Mesothelial cell of epicardium (in vitro differentiated cells): Measurements from ENCODE around the gene B4GAT1. TPM values are rescaled to one million over a fixed set of nuclear protein-coding genes. Genes with fewer than 3 reads are reported as not detected.

Experiments
- DNase-seq, 2 experiments: peaks; one replicate each; pipeline ENCODE4 v3.0.0; 2021; ENCODE audit warnings: low spot score in 2 of 2; ENCODE audit not compliant: unreplicated experiment in 2 of 2
- H3K27ac Mint-ChIP-seq: 2 replicates; pipeline ENCODE4 v1.8.0; 2021; ENCODE audit warnings: mixed read lengths
- H3K27me3 Mint-ChIP-seq: 2 replicates; pipeline ENCODE4 v1.8.0; 2021; ENCODE audit warnings: low read depth, mixed read lengths
- H3K36me3 Mint-ChIP-seq: 2 replicates; pipeline ENCODE4 v1.8.0; 2021; ENCODE audit warnings: mixed read lengths
- H3K4me1 Mint-ChIP-seq: 2 replicates; pipeline ENCODE4 v1.8.0; 2021; ENCODE audit warnings: mixed read lengths
- H3K4me3 Mint-ChIP-seq: 2 replicates; pipeline ENCODE4 v1.8.0; 2021; ENCODE audit warnings: mild to moderate bottlenecking, moderate library complexity, mixed read lengths
- H3K9me3 Mint-ChIP-seq: 2 replicates; pipeline ENCODE4 v1.8.0; 2021; ENCODE audit warnings: mixed read lengths
- total RNA-seq: library from RNA; stranded (reverse); gene quantifications from 3 replicates; pipeline ENCODE4 v1.2.1, GENCODE V29; 2021
- TF ChIP-seq, protein P1 (sequence below): fragments of 200-600 bp; sonication (generic); IDR thresholded peaks from one replicate; pipeline ENCODE4 v1.5.0; 2021; ENCODE audit warnings: antibody characterized with exemption; ENCODE audit not compliant: unreplicated experiment

B4GAT1 gene
- total RNA-seq, 1 donor from 2014 or later, result 30.2 TPM

DNA sequence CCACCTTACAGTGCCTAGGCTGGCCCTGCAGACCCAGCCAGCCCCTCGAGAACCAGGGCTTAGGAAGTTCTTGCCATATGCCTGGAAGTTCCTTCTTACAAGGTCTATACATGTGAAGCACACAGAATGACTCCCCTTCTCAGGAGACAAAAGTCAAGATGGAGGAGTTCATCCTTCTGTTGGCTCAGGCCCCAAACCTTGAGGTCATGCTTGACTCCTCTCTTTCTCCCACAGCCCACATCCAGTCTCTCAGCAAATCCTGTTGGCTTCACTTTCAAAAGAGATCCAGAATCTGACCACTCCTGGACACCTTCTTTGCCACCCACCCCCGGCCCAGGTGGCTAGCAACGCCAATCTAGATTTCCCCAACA, 28.8 kb downstream of the B4GAT1 start:
- H3K4me1 Mint-ChIP-seq, result peaks cover 45% of the 10 kb centered on the region
- TF ChIP-seq, protein P1, sequence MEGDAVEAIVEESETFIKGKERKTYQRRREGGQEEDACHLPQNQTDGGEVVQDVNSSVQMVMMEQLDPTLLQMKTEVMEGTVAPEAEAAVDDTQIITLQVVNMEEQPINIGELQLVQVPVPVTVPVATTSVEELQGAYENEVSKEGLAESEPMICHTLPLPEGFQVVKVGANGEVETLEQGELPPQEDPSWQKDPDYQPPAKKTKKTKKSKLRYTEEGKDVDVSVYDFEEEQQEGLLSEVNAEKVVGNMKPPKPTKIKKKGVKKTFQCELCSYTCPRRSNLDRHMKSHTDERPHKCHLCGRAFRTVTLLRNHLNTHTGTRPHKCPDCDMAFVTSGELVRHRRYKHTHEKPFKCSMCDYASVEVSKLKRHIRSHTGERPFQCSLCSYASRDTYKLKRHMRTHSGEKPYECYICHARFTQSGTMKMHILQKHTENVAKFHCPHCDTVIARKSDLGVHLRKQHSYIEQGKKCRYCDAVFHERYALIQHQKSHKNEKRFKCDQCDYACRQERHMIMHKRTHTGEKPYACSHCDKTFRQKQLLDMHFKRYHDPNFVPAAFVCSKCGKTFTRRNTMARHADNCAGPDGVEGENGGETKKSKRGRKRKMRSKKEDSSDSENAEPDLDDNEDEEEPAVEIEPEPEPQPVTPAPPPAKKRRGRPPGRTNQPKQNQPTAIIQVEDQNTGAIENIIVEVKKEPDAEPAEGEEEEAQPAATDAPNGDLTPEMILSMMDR, result no peak
- H3K27me3 Mint-ChIP-seq, result no peaks in the 10 kb centered on the region
- no peak overlapping the region for H3K4me3 Mint-ChIP-seq
- H3K9me3 Mint-ChIP-seq, result peaks cover 6% of the 10 kb centered on the region
- H3K27ac Mint-ChIP-seq, result peak overlapping the region; percentile 97
- no peak for DNase-seq
- H3K36me3 Mint-ChIP-seq, result no peaks in the 10 kb centered on the region

DNA sequence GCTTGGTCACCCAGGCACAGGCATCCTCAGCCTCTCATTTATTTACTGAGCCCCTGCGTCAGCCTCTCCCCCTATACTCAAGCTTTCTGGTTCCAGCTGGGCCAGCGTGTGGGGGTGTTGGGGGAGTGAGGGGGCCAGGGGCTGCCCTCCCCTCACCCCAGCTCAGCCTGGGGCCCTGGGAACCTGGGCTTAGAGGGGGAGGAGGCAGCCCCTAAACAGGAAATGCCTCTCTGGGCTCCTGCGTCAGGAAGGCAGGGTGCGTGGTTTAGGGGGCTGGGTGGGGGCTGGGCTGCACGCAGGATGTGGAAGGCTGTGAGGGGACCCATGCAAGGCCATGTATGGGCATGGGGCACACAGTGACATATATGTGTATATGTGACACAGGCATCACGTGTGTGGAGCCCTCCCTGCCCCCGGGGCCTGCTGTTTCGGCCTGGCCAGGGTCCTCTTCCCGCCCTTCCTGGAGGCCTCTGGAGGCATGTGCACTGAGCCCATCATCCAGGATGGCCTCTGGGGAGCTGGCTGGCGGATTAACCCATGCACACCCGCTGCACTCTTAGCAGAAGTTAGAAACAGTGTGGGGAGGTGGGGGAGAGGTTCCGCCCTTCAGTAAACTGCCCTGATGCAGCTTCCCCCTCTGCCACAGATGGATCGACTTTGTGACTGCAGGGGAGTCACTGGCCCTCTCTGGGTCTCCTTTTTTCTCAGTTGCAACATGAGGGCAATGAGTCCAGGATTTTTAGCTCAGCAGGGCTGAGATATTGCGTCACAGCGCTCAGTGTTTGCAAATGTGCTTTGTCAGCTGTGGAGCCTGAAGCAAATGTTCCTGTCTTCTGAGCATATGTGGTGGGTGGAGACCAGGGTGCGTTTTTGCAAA, 29.5 kb downstream of the B4GAT1 start:
- Mint-ChIP-seq H3K27me3 (no peaks in the 10 kb centered on the region), H3K9me3 (peaks cover 6% of the 10 kb centered on the region), H3K27ac (peak overlapping the region; percentile 97), H3K4me3 (peak overlapping the region; percentile 60), H3K36me3 (no peaks in the 10 kb centered on the region), H3K4me1 (peaks cover 46% of the 10 kb centered on the region)
- TF ChIP-seq, protein P1, result no peak
- no peak for DNase-seq

DNA sequence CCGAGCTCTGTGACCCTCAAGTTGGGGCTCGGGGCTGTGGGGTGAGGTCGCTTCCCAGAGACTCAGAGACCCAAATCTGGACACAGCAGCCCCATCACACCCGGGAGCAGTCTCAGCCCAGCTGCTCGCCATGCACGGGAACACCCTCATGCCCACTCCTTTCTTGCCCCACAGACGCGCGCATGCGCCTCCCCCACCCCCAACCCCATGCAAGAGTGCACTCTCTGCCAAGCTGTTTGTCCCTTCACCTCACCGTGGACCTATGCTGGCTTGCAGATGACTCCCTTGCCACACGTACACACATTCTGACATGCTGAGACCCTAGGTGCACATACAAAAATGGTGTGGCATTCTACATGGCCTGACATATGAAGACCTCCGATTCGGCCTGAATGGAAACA, 30.1 kb downstream of the B4GAT1 start:
- H3K9me3 Mint-ChIP-seq, result peaks cover 6% of the 10 kb centered on the region
- peak overlapping the region; percentile 97 for H3K27ac Mint-ChIP-seq
- TF ChIP-seq, protein P1, result no peak
- peaks cover 46% of the 10 kb centered on the region for H3K4me1 Mint-ChIP-seq
- no peak for DNase-seq
- no peaks in the 10 kb centered on the region for H3K36me3 Mint-ChIP-seq
- peak overlapping the region; percentile 60 for H3K4me3 Mint-ChIP-seq
- H3K27me3 Mint-ChIP-seq, result no peaks in the 10 kb centered on the region

DNA sequence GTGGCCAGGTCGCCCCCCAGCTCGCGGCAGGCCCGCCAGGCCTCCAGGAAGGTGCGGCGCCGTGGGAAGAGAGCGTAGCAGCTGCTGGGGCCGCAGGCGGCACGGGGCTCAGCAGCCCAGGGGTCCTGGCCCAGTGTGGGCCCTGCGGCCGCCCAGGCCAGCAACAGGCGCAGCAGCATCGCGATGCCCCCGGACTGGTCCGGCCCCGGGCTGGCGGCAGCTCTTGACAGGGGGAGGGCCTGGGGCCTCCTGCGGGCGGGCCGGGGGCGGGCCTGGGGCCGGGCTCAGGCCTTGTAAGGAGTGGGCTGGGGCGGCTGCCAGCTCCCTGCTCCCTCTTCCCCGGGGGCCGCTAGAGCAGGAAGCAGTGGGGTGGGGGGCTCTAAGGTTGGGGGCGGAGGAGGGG, 30.6 kb downstream of the B4GAT1 start, which contains the start of gene CD248:
TSS of gene CD248 (minus strand) at position 196 of the 403 bp plus-strand sequence. CDS start at position 179, 17 bp downstream.
- Mint-ChIP-seq H3K27ac (peak within 1 kb of the TSS; percentile 97), H3K4me1 (peaks cover 47% of the 10 kb centered on the region), H3K27me3 (no peaks in the 10 kb centered on the region), H3K36me3 (no peaks in the 10 kb centered on the region), H3K4me3 (peak within 1 kb of the TSS; percentile 84), H3K9me3 (peaks cover 6% of the 10 kb centered on the region)
- DNase-seq, result peak in 1 of 2 experiments; percentile 68
- TF ChIP-seq, protein P1, result no peak

DNA sequence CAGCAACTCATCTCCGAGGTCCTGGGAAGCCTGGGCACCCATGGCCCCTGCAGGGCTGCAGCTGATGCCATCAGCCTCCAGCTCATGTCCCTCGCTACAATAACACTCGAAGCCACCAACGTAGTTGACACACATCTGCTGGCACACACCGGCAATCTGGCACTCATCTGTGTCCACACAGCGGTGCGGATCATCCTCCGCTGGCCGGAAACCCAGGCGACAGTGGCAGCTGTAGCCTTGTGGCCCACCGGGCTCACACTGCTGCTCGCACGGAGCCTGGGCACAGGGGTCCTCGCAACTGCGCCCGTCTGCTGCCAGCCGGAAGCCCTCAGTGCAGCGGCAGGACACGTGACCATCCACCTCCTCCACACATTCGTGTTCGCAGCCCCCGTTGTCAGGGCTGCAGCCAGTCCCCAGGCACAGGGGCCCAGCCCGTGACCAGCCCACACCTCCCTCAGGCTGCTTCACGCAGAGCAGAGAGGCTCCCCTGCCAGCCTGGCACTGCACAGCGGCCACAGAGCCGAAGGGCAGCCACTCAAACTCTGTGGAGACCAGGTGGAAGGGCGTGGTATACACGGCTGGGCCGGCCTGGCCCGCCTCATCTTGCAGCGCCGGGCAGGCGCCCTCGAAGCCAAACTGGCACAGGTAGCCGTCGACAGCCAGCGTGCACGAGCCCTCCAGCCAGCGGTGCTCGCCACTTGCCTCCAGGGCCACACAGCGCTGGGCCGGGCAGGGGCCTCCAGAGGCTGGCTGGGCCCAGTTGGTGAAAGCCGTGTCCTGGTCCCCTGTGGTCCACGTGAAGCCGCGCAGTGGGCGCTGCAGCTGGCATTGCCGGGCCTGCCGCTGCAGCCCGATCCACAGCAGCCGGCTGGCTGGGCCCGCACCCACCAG, 31.3 kb downstream of the B4GAT1 start:
- Mint-ChIP-seq H3K36me3 (no peaks in the 10 kb centered on the region), H3K4me3 (peak overlapping the region; percentile 84), H3K9me3 (peaks cover 6% of the 10 kb centered on the region), H3K27ac (peak overlapping the region; percentile 89), H3K4me1 (peaks cover 48% of the 10 kb centered on the region), H3K27me3 (no peaks in the 10 kb centered on the region)
- DNase-seq, result no peak
- TF ChIP-seq, protein P1, result no peak
